ENCODE measurements around the gene WNT7A. TPM values are rescaled to one million over a fixed set of nuclear protein-coding genes. Genes with fewer than 3 reads are reported as not detected.

Gene WNT7A
- total RNA-seq, 1 experiment from 2014 or later = not detected

- Mint-ChIP-seq H3K4me3 (no peak overlapping the region), H3K27ac (no peak overlapping the region), H3K27me3 (ENCODE audit: low read depth) (peaks cover 94% of the 10 kb centered on the region), H3K9me3 (peaks cover 0 to 6% of the 10 kb centered on the region in 2 experiments), H3K36me3 (ENCODE audit: insufficient read depth in 1 of 3, low read depth in 3 of 3) (peaks cover 0 to 2% (median 0%) of the 10 kb centered on the region in 3 experiments; a peak in 2 of 7 replicates), H3K4me1 (peaks cover 32 to 37% of the 10 kb centered on the region in 2 experiments)
- no peak overlapping the region for H2BK120ac ChIP-seq (ENCODE audit: low read depth, low read length, poor library complexity, severe bottlenecking)
- H3K23me2 ChIP-seq (ENCODE audit: insufficient read length, low read depth, low read length, poor library complexity, severe bottlenecking) = peaks cover 15% of the 10 kb centered on the region
- H3T11ph ChIP-seq (ENCODE audit: low read length) = no peak overlapping the region
- no peak overlapping the region for H3K18ac ChIP-seq (ENCODE audit: insufficient read length, low read depth, low read length)
- no CpG with 5 or more reads among the region's 16 CpGs for WGBS (ENCODE audit: extremely low coverage, insufficient read length, low lambda C conversion rate)
- H2BK12ac ChIP-seq (ENCODE audit: insufficient read length, low read depth, low read length) = no peak overlapping the region
- no peaks in the 10 kb centered on the region for H3K9me3 ChIP-seq (ENCODE audit: control insufficient read depth, low read depth, low read length)
- H3K27ac ChIP-seq (ENCODE audit: insufficient read length, low read depth, low read length) = no peak overlapping the region
- H3K27me3 ChIP-seq (ENCODE audit: insufficient read depth, low read length) = peaks cover 40% of the 10 kb centered on the region
- peaks cover 4% of the 10 kb centered on the region; the same call in 1 of the 2 replicates for H3K4me1 ChIP-seq (ENCODE audit: insufficient read depth, low read length)
- H3K9ac ChIP-seq (ENCODE audit: extremely low read depth, insufficient read length, low read length) = no peak overlapping the region
- no peak overlapping the region for H4K8ac ChIP-seq (replicated peaks; ENCODE audit: insufficient read length, low read depth, low read length)
- H2BK20ac ChIP-seq (ENCODE audit: low read depth, low read length, poor library complexity, severe bottlenecking) = no peak overlapping the region
- no peaks in the 10 kb centered on the region for H3K79me1 ChIP-seq (ENCODE audit: insufficient read depth, low read depth, low read length, poor library complexity, severe bottlenecking)
- DNase-seq = no peak
- no peak overlapping the region for H2AK5ac ChIP-seq (ENCODE audit: insufficient read length, low read length)
- H3K79me2 ChIP-seq (ENCODE audit: insufficient read depth, low read length) = no peaks in the 10 kb centered on the region
- TF ChIP-seq CTCF (conservative IDR thresholded peaks at IDR 0.05) = no peak
- no peak overlapping the region for H4K91ac ChIP-seq (ENCODE audit: insufficient read length, low read depth, low read length)
- no peak overlapping the region for H3K23ac ChIP-seq (ENCODE audit: insufficient read length, low read depth, low read length)
- no peak overlapping the region for H2BK5ac ChIP-seq (ENCODE audit: insufficient read length, low read length)
- no peak overlapping the region for H3K4ac ChIP-seq (ENCODE audit: low read depth, low read length)
- no peak overlapping the region for H3K56ac ChIP-seq (ENCODE audit: insufficient read length, low read depth, low read length)
- no peak overlapping the region for H2BK15ac ChIP-seq (ENCODE audit: low read depth, low read length)
- peaks cover 2% of the 10 kb centered on the region for H4K20me1 ChIP-seq (ENCODE audit: control insufficient read depth, insufficient read depth, insufficient read length)
- no peak overlapping the region for H2AFZ ChIP-seq (ENCODE audit: low read length)
- H3K4me2 ChIP-seq (ENCODE audit: insufficient read depth, insufficient read length, low read length) = no peak overlapping the region
- H4K5ac ChIP-seq (ENCODE audit: insufficient read length, low read depth, low read length) = no peak overlapping the region
- no peak overlapping the region for H3K14ac ChIP-seq (ENCODE audit: insufficient read depth, low read length)
These were observed 5.0 kb downstream of the WNT7A start for GRCh38 chr3:13874891-13875290.

Measured in H9 (cell line).